IPS DF 6.9 (cell line): ENCODE measurements around the gene RASGRP4.
"Not testable (repeated sequence)": the region's sequence is repeated elsewhere in the genome, so short reads cannot be mapped to it uniquely, and the experiment has no call there.

Experiments used
- DNase-seq: peaks from one replicate; pipeline ENCODE4 v3.0.0-alpha.2; 2013; ENCODE audit warnings: low read depth, low spot score
- H3K27ac ChIP-seq: one replicate; pipeline ENCODE4 v1.5.1; 2013; ENCODE audit warnings: low read length, control low read depth
- H3K27me3 ChIP-seq: 2 replicates; pipeline ENCODE4 v1.6.1; 2013; ENCODE audit warnings: mild to moderate bottlenecking, low read length; ENCODE audit not compliant: control insufficient read depth, insufficient read depth
- H3K36me3 ChIP-seq: 2 replicates; pipeline ENCODE4 v1.6.1; 2013; ENCODE audit warnings: low read length; ENCODE audit not compliant: control insufficient read depth, insufficient read depth
- H3K4me1 ChIP-seq: 2 replicates; pipeline ENCODE4 v1.6.1; 2013; ENCODE audit warnings: low read length; ENCODE audit not compliant: control insufficient read depth, insufficient read depth
- H3K4me3 ChIP-seq: 2 replicates; pipeline ENCODE4 v1.5.1; 2013; ENCODE audit warnings: mild to moderate bottlenecking, low read length
- H3K9me3 ChIP-seq: 2 replicates; pipeline ENCODE4 v1.6.1; 2013; ENCODE audit warnings: low read length, inconsistent platforms; ENCODE audit not compliant: control insufficient read depth, insufficient read depth
- WGBS: extraction: QIAGEN DNeasy Blood & Tissue Kit; methylation state at CpG from one replicate; pipeline ENCODE4 v1.1.7; 2013; ENCODE audit warnings: mixed read lengths, missing lambda C conversion rate; ENCODE audit not compliant: insufficient read length, insufficient coverage; 5-methylcytosine and 5-hydroxymethylcytosine counted together

Gene RASGRP4, protein sequence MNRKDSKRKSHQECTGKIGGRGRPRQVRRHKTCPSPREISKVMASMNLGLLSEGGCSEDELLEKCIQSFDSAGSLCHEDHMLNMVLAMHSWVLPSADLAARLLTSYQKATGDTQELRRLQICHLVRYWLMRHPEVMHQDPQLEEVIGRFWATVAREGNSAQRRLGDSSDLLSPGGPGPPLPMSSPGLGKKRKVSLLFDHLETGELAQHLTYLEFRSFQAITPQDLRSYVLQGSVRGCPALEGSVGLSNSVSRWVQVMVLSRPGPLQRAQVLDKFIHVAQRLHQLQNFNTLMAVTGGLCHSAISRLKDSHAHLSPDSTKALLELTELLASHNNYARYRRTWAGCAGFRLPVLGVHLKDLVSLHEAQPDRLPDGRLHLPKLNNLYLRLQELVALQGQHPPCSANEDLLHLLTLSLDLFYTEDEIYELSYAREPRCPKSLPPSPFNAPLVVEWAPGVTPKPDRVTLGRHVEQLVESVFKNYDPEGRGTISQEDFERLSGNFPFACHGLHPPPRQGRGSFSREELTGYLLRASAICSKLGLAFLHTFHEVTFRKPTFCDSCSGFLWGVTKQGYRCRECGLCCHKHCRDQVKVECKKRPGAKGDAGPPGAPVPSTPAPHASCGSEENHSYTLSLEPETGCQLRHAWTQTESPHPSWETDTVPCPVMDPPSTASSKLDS

DNA sequence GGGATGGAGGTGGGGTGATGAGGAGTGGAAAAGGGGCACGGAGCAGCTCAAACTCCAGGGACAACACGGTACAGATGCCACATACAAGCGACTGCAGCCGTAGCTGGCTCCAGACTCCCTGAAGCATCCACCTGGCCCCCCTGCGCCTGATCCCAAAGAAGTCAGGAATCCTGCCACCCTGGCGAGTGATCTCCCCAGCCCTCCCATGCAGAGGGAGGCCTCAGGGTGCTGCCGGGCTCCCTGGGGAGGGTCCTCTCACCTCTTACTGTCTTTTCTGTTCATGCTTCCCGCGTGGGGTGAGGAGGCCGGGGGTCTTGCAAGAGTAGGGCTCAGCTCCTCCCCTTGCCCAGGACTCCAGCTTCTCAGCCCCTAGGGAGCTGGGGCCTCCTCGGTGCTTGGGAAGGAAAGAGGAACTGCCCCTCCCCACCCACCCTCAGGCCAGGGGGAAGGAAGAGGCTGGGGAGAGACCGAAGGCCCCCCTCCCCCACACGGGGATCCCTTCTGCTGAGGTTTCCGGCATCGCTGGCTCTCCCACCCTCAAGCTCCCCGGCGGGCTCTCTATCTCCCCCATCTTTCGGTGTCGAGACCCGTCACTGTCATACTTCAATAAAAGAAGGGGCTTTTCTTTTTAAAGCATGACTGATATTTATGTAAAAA, at the start of gene RASGRP4:
TSS of gene RASGRP4 (minus strand) at position 410 of the 657 bp plus-strand sequence. CDS start at position 282, 128 bp downstream.
- no peak for DNase-seq
- H3K27me3 ChIP-seq, result no peaks in the 10 kb centered on the region
- H3K4me1 ChIP-seq, result peaks cover 7% of the 10 kb centered on the region
- H3K36me3 ChIP-seq, result no peaks in the 10 kb centered on the region
- no peaks in the 10 kb centered on the region for H3K9me3 ChIP-seq
- H3K27ac ChIP-seq, result no peak within 1 kb of the TSS
- no CpG with 5 or more reads among the region's 20 CpGs for WGBS
- no peak within 1 kb of the TSS for H3K4me3 ChIP-seq

DNA sequence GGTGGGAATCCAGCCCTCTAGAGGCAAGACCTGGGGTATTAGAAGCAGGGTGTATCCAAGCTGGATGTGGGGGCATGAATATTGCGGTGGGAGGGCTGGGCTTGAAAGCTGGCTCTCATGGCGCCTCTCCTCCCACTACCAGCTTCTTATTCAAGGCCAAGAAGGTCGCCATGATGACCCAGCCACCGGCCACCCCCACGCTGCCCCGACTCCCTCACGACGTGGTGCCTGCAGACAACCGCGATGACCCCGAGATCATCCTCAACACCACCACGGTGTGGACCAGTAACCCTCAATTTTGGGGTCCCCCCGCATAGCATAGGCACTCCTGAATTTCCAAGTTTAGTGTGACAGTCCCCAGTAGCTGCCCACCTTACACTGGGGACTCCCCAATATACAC, 49.2 kb upstream of the RASGRP4 start:
- Histone ChIP-seq H3K27ac (no peak overlapping the region), H3K27me3 (no peaks in the 10 kb centered on the region), H3K36me3 (peaks cover 11% of the 10 kb centered on the region), H3K4me1 (no peaks in the 10 kb centered on the region), H3K4me3 (no peak overlapping the region), H3K9me3 (no peaks in the 10 kb centered on the region)
- no peak for DNase-seq
- no CpG with 5 or more reads among the region's 13 CpGs for WGBS

DNA sequence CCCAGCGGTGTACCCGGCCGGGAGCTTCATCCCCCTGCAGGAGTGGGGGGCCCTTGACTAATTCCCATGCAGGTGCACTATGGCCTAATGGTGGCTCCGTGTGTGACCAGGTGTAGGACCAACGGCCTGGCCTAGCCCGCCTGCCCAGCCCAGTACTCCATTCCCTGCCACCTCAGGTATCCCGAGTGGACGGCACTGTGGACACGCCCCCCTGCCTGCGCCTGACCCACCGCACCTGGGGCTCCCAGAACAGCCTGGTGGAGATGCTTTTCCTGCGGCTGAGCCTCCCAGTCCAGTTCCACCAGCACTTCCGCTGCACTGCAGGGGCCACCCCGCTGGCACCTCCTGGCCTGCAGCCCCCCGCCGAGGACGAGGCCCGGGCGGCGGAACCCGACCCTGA, 47.2 kb upstream of the RASGRP4 start:
- Histone ChIP-seq H3K9me3 (no peaks in the 10 kb centered on the region), H3K27ac (no peak overlapping the region), H3K36me3 (peaks cover 17% of the 10 kb centered on the region), H3K4me1 (no peaks in the 10 kb centered on the region), H3K27me3 (no peaks in the 10 kb centered on the region), H3K4me3 (no peak overlapping the region)
- WGBS, result no CpG with 5 or more reads among the region's 21 CpGs
- DNase-seq, result no peak

DNA sequence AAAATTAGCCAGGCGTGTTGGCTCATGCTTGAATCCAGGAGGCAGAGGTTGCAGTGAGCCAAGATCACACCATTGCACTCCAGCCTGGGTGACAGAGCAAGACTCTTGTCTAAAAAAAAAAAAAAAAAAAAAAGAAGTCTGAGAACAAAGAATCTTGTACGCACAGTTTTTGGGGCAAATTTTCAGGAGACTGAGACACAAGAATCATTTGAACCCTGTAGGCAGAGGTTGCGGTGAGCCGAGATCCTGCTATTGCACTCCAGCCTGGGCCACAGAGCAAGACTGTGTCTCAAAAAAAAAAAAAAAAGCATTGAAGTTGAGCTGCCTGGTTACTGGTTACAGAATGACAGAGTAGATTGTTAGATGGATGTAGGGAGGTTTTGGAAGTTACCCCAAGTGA, 46.7 kb upstream of the RASGRP4 start:
- H3K27me3 ChIP-seq, H3K4me1 ChIP-seq, H3K9me3 ChIP-seq, H3K4me3 ChIP-seq, H3K27ac ChIP-seq, DNase-seq: not testable (repeated sequence)
- peaks cover 18% of the 10 kb centered on the region for H3K36me3 ChIP-seq
- WGBS, result no CpG with 5 or more reads among the region's 4 CpGs

DNA sequence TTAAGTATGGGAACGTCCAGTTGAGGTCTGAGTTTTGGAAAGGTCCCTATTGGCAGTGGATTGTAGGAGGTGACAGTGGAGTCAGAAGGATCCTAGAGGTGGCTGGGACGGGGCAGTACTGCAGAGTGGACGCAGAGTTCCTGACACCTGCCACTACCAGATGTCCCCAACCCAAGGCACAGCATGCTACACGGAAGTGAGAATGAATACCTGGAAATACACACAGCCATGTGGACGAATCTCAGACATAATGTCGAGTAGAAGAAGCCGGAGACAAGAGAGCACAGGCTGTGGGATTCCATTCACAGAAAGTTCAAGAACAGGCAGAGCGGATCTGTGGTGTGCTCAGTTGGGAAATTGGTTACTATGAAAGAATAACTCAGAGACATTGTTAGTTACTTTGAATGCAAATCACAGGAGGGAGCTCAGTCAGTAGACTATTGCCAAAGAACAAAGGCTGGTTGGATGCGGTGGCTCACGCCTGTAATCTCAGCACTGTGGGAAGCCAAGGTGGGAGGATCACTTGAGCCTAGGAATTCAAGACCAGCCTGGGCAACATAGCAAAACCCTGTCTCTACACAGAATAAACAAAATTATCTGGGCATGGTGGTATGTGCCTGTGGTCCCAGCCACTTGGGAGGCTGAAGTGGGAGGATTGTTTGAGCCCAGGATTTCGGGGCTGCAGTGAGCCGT, 44.9 kb upstream of the RASGRP4 start:
- Histone ChIP-seq H3K36me3 (peaks cover 31% of the 10 kb centered on the region), H3K9me3 (no peaks in the 10 kb centered on the region), H3K27ac (no peak overlapping the region), H3K4me1 (no peaks in the 10 kb centered on the region), H3K4me3 (no peak overlapping the region), H3K27me3 (no peaks in the 10 kb centered on the region)
- no CpG with 5 or more reads among the region's 12 CpGs for WGBS
- no peak for DNase-seq

DNA sequence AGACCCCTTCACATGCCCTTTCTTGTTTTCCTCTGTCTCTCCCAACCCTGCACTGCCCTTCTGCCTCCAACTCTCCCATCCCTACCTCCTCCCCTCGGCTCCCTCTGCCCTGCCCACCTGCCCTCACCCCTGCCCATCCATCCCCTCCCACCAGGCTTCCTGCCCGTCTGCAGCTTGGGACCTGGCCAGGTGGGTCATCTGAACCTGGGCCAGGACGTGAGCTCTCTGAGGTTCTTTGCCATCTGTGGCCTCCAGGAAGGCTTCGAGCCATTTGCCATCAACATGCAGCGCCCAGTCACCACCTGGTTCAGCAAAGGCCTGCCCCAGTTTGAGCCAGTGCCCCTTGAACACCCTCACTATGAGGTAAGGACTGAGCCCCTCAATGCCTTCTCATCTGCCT, 43.1 kb upstream of the RASGRP4 start:
- no peaks in the 10 kb centered on the region for H3K9me3 ChIP-seq
- WGBS, result no CpG with 5 or more reads among the region's 5 CpGs
- H3K27me3 ChIP-seq, result no peaks in the 10 kb centered on the region
- no peaks in the 10 kb centered on the region; the same call in 1 of the 2 replicates for H3K4me1 ChIP-seq
- peaks cover 33% of the 10 kb centered on the region for H3K36me3 ChIP-seq
- DNase-seq, result no peak
- H3K27ac ChIP-seq, result no peak overlapping the region
- no peak overlapping the region for H3K4me3 ChIP-seq

DNA sequence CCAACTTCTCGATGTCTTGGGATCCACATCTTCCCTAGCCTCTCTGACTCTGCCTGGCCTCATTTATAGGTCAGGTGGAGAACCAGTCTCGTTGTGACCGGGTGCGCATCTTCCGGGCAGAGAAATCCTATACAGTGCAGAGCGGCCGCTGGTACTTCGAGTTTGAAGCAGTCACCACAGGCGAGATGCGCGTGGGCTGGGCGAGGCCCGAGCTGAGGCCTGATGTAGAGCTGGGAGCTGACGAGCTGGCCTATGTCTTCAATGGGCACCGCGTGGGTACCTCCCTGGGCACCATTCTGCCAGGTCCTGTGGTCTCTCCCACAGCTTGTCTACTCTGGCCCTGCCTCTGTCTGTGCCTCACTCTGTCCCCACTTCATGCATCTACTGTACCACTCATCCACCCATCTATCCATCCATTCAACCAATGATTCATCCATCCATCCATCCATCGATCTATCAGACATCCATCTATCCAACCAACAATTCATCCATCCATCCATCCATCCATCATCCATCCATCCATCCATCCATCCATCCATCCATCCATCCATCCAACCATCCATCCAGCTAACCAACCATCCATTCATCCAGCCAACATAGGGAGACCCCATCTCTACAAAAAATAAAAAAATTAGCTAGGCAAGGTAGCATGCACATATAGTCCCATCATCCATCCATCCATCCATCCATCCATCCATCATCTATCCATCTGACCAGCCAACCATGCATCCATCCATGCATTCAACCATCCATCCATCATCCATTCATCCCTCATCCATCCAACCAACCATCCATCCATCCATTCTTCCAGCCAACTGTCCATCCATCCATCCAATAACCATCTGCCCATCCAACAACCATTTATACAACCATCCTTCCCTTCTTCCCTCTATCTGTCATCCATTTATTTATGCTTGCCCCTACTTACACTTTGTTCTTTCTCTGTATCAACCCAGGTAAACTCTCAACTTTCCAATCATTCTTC, 41.8 kb upstream of the RASGRP4 start:
- H3K27ac ChIP-seq, result no peak overlapping the region
- no peak for DNase-seq
- H3K36me3 ChIP-seq, result peaks cover 29% of the 10 kb centered on the region
- H3K9me3 ChIP-seq, result no peaks in the 10 kb centered on the region
- H3K4me3 ChIP-seq, result no peak overlapping the region
- 100% methylated on average over 1 of the region's 17 CpGs for WGBS
- no peaks in the 10 kb centered on the region; the same call in 1 of the 2 replicates for H3K4me1 ChIP-seq
- no peaks in the 10 kb centered on the region for H3K27me3 ChIP-seq

DNA sequence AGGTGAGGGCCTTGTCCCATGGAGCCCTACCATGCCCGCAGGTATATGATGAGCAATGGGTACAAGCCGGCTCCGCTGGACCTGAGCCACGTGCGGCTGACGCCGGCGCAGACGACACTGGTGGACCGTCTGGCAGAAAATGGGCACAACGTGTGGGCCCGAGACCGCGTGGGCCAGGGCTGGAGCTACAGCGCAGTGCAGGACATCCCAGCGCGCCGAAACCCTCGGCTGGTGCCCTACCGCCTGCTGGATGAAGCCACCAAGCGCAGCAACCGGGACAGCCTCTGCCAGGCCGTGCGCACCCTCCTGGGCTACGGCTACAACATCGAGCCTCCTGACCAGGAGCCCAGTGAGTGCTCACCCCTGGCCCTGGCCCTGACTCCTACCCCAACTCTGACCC, 40.0 kb upstream of the RASGRP4 start:
- Histone ChIP-seq H3K27ac (no peak overlapping the region), H3K4me3 (no peak overlapping the region; the same call in 1 of the 2 replicates), H3K9me3 (no peaks in the 10 kb centered on the region), H3K36me3 (peaks cover 29% of the 10 kb centered on the region), H3K27me3 (no peaks in the 10 kb centered on the region), H3K4me1 (no peaks in the 10 kb centered on the region; the same call in 1 of the 2 replicates)
- WGBS, result no CpG with 5 or more reads among the region's 26 CpGs
- no peak for DNase-seq

DNA sequence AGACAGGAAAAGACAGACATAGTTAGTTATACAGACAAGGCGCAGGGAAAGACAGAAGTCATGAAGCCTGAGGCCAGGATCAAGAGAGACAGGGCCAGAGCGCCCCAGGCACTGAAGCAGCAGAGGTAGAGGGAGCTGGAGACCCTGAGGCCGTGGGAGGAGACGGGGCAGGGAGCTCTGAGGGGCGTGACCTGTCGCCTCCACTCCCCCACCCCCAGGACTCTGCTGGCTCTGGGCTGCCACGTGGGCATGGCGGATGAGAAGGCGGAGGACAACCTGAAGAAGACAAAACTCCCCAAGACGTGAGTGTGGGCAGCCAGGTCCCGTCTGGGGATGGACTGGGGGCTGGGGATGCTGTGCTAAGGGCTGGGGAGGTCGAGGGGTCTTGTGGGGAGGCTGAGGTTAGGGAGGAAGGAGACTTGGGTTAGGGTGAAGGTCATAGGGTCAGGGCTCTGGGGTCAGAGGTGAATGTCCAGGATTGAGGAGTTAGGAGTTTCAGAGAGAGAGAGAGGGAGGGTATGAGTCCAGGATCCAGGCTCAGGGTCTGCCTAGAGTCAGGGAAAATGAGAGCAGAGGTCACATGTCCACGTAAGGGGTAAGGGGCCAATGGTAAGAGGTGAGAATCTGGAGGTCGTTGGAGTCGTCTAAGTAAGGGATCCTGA, 38.5 kb upstream of the RASGRP4 start:
- DNase-seq, result no peak
- Histone ChIP-seq H3K36me3 (peaks cover 30% of the 10 kb centered on the region), H3K4me1 (no peaks in the 10 kb centered on the region; the same call in 1 of the 2 replicates), H3K4me3 (no peak overlapping the region), H3K27ac (no peak overlapping the region), H3K27me3 (no peaks in the 10 kb centered on the region), H3K9me3 (no peaks in the 10 kb centered on the region)
- WGBS, result no CpG with 5 or more reads among the region's 15 CpGs
